ENCODE measurements around the gene PHTF2.

DNA sequence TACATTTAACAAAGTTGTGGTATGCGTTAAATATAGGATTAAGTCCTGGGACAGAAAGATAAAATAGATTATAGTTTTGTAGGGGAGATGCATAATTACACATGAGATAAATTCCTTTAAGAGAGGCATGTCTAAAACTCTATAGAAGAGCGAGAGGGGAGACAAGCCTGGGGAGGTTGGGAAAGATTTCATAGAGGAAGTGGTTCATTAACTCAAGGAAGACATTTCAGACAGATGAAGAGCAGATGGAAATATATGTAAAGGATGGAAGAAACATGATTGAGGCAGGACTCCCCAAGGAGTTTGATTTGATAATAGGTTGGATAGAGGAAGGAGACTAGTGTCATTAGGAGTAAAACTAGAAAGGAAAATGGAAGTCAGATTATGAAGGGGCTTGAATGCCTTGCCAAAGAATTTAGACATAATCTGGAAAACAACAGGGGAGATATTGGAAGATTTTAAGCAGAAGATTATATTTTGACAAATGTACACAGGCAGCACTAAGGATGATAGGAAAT is 96.1 kb downstream of the PHTF2 start:
- TF ChIP-seq, protein P1, sequence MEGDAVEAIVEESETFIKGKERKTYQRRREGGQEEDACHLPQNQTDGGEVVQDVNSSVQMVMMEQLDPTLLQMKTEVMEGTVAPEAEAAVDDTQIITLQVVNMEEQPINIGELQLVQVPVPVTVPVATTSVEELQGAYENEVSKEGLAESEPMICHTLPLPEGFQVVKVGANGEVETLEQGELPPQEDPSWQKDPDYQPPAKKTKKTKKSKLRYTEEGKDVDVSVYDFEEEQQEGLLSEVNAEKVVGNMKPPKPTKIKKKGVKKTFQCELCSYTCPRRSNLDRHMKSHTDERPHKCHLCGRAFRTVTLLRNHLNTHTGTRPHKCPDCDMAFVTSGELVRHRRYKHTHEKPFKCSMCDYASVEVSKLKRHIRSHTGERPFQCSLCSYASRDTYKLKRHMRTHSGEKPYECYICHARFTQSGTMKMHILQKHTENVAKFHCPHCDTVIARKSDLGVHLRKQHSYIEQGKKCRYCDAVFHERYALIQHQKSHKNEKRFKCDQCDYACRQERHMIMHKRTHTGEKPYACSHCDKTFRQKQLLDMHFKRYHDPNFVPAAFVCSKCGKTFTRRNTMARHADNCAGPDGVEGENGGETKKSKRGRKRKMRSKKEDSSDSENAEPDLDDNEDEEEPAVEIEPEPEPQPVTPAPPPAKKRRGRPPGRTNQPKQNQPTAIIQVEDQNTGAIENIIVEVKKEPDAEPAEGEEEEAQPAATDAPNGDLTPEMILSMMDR (IDR thresholded peaks at IDR 0.05) = no peak
- TF ChIP-seq POLR2A (IDR thresholded peaks at IDR 0.05) (no peak), POLR2AphosphoS5 (IDR thresholded peaks at IDR 0.05) (no peak), EP300 (IDR thresholded peaks at IDR 0.05; ENCODE audit: low read depth) (no peak)

Data from transverse colon (tissue), 4 donors.